Measurements from ENCODE around the gene OLFML2A. TPM values are rescaled to one million over a fixed set of nuclear protein-coding genes. Genes with fewer than 3 reads are reported as not detected.
A peak's percentile ranks its signal among the peaks of the same experiment; 100 is the strongest.

Gene OLFML2A
- polyA plus RNA-seq, 2 of the 4 experiments (the other 2 are of a cell fraction), result 8.2 to 14.5 TPM

DNA sequence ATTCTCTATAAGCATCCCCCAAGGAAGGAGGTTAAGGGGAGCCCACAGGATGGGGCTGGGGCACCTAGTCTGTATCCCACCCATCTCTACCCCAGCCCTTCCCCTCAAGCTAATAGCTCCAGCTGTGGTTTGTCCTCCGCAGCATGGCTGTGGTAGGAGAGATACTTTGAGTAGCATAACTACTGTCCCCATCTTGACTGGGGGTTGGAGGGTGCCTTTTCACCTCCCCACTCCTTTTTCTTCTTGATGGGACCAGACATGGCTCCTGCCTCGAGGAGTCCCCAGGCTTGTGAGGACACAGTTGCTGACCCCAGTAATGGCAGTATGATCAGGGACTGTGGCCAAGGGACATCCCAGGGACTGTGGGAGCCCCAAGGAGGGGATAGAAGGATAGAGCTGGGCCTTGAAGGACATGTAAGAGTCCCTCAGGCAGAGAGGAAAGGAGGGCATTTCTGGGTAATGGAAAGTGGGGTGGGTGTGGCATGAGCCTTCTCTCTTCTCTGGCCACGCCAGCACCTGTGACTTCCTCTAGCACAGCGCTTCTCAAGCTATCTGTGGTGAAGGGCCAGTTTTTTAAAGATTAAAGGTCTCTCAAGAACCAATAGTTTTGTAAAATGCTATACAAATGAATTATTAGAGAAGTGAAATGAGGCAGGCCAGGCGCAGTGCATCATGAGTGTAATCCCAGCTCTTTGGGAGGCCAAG is 14.0 kb downstream of the OLFML2A start:
- FAIRE-seq (no peak), DNase-seq (ENCODE audit: low read depth in 1 of 2, low spot score in 1 of 2) (no peak), ATAC-seq (no peak)
- Histone ChIP-seq H3K4me1 (0 out of 3 replicates have a peak, but pooled peaks cover 3% of the 10 kb centered on the region), H3K4me3 (no peak overlapping the region), H3K4me2 (no peak overlapping the region), H3K9me3 (no peaks in the 10 kb centered on the region), H3K27ac (no peak overlapping the region)
- CTCF ChIA-PET, result interaction anchor here (1.4 to 40.0 kb wide), 4 partner anchors 15 to 56 kb away, joined by 4 to 2512 read pairs (median 396); partner anchors contain the start of genes ARPC5L, NR6A1, OLFML2A and RPL35
- TF ChIP-seq FOSB (CRISPR knock-in tag; IDR thresholded peaks at IDR 0.05) (no peak), TFCP2L1 (CRISPR knock-in tag; IDR thresholded peaks at IDR 0.05) (no peak), ZSCAN20 (CRISPR knock-in tag; IDR thresholded peaks at IDR 0.05) (no peak), RARB (CRISPR knock-in tag; IDR thresholded peaks at IDR 0.05) (no peak), FOXS1 (CRISPR knock-in tag; IDR thresholded peaks at IDR 0.05) (no peak), SREBF2 (IDR thresholded peaks at IDR 0.05) (no peak), BHLHE40 (IDR thresholded peaks at IDR 0.05; ENCODE audit: low read depth, low read length) (no peak), KDM5A (IDR thresholded peaks at IDR 0.05) (no peak)
- TF ChIP-seq, protein P1, sequence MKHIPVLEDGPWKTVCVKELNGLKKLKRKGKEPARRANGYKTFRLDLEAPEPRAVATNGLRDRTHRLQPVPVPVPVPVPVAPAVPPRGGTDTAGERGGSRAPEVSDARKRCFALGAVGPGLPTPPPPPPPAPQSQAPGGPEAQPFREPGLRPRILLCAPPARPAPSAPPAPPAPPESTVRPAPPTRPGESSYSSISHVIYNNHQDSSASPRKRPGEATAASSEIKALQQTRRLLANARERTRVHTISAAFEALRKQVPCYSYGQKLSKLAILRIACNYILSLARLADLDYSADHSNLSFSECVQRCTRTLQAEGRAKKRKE (CRISPR knock-in tag; IDR thresholded peaks at IDR 0.05; ENCODE audit: low read depth), result no peak
- TF ChIP-seq, protein P2, sequence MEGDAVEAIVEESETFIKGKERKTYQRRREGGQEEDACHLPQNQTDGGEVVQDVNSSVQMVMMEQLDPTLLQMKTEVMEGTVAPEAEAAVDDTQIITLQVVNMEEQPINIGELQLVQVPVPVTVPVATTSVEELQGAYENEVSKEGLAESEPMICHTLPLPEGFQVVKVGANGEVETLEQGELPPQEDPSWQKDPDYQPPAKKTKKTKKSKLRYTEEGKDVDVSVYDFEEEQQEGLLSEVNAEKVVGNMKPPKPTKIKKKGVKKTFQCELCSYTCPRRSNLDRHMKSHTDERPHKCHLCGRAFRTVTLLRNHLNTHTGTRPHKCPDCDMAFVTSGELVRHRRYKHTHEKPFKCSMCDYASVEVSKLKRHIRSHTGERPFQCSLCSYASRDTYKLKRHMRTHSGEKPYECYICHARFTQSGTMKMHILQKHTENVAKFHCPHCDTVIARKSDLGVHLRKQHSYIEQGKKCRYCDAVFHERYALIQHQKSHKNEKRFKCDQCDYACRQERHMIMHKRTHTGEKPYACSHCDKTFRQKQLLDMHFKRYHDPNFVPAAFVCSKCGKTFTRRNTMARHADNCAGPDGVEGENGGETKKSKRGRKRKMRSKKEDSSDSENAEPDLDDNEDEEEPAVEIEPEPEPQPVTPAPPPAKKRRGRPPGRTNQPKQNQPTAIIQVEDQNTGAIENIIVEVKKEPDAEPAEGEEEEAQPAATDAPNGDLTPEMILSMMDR (IDR thresholded peaks at IDR 0.05), result no peak
- TF ChIP-seq, protein P3, sequence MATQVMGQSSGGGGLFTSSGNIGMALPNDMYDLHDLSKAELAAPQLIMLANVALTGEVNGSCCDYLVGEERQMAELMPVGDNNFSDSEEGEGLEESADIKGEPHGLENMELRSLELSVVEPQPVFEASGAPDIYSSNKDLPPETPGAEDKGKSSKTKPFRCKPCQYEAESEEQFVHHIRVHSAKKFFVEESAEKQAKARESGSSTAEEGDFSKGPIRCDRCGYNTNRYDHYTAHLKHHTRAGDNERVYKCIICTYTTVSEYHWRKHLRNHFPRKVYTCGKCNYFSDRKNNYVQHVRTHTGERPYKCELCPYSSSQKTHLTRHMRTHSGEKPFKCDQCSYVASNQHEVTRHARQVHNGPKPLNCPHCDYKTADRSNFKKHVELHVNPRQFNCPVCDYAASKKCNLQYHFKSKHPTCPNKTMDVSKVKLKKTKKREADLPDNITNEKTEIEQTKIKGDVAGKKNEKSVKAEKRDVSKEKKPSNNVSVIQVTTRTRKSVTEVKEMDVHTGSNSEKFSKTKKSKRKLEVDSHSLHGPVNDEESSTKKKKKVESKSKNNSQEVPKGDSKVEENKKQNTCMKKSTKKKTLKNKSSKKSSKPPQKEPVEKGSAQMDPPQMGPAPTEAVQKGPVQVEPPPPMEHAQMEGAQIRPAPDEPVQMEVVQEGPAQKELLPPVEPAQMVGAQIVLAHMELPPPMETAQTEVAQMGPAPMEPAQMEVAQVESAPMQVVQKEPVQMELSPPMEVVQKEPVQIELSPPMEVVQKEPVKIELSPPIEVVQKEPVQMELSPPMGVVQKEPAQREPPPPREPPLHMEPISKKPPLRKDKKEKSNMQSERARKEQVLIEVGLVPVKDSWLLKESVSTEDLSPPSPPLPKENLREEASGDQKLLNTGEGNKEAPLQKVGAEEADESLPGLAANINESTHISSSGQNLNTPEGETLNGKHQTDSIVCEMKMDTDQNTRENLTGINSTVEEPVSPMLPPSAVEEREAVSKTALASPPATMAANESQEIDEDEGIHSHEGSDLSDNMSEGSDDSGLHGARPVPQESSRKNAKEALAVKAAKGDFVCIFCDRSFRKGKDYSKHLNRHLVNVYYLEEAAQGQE (IDR thresholded peaks at IDR 0.05), result no peak
- POLR2A ChIA-PET, result no interaction called here
- 76% methylated on average over 5 of the region's 5 CpGs for WGBS (ENCODE audit: missing lambda C conversion rate)

DNA sequence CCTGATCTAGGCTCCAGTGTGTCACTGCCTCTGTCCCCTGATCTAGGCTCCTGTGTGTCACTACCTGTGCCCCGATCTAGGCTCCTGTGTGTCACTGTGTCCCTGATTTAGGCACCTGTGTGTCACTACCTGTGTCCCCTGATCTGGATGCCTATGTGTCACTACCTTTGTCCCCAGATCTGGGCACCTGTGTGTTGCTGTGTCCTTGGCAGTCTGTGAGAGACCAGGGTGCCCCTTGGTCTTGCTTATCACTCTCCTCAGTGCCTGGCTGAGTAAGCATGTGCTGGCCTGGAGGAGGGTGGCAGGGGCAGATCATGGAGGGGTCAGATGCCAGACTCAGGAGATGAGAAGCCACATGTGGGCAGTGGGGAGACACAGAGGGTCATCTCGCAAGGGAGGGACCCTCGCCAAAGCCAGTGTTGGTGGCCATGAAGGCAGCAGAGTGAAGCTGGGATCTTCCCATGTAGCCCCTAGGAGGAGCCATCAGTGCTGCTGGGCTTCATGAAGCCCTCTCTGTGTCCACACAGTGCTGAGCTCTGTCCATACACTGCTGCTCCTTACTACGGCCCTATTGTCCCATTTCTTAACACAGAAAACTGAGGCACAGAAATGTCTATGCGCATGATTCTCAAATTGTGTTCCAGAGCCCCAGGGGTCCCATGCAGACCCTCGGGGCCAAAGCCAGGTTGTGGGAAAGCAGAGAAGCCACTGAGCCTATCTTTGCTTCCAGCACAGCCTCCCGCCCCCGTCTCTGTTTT is 15.5 kb downstream of the OLFML2A start:
- POLR2A ChIA-PET, result no interaction called here
- H3K27ac ChIP-seq, result peak overlapping the region in 1 of 2 experiments; percentile 44; a peak in 1 of 6 replicates
- FAIRE-seq, result no peak

More for the DNA sequence above, 15.5 kb downstream of the OLFML2A start:
- no peak overlapping the region for H3K4me3 ChIP-seq
- H3K4me2 ChIP-seq, result no peak overlapping the region
- no peak for TF ChIP-seq FOSB (CRISPR knock-in tag; IDR thresholded peaks at IDR 0.05)
- TF ChIP-seq RAD21 (conservative IDR thresholded peaks at IDR 0.05 in 1 of 2, IDR thresholded peaks at IDR 0.05 in 1 of 2), result 0 out of 5 replicates have a peak, but pooled peaks of 1 of the 2 experiments have one; percentile 2
- TF ChIP-seq CHD2 (IDR thresholded peaks at IDR 0.05; ENCODE audit: low read length, partially characterized antibody), result no peak
- TF ChIP-seq POLR2AphosphoS2 (conservative IDR thresholded peaks at IDR 0.05; ENCODE audit: low read length), result no peak
- no peak for TF ChIP-seq PHF8 (IDR thresholded peaks at IDR 0.05; ENCODE audit: borderline replicate concordance, low read depth)
- TF ChIP-seq, protein P1 (CRISPR knock-in tag; IDR thresholded peaks at IDR 0.05; ENCODE audit: low read depth), result no peak
- TF ChIP-seq CBX2 (IDR thresholded peaks at IDR 0.05; ENCODE audit: borderline replicate concordance, low read depth), result no peak
- DNase-seq (ENCODE audit: low read depth in 1 of 2, low spot score in 1 of 2) (no peak), ATAC-seq (no peak)
- 81% methylated on average over 8 of the region's 8 CpGs for WGBS (ENCODE audit: missing lambda C conversion rate)
- H3K4me1 ChIP-seq, result 0 out of 3 replicates have a peak, but pooled peaks cover 8% of the 10 kb centered on the region
- H3K9me3 ChIP-seq, result no peaks in the 10 kb centered on the region
- CTCF ChIA-PET, result interaction anchor here (37.7 to 40.0 kb wide), 2 partner anchors 16 to 54 kb away, joined by 785 to 2512 read pairs; partner anchors contain the start of genes ARPC5L, NR6A1, OLFML2A and RPL35

Measured in A549 (cell line).